GM12801 (cell line): ENCODE data around the gene AADAT.

Experiments
- TF ChIP-seq, protein P1 (sequence below): IDR thresholded peaks from one replicate; pipeline ENCODE4 v1.5.1; 2011; ENCODE audit warnings: control low read depth; ENCODE audit not compliant: insufficient read length; ENCODE audit errors: extremely low read depth

AADAT gene

DNA sequence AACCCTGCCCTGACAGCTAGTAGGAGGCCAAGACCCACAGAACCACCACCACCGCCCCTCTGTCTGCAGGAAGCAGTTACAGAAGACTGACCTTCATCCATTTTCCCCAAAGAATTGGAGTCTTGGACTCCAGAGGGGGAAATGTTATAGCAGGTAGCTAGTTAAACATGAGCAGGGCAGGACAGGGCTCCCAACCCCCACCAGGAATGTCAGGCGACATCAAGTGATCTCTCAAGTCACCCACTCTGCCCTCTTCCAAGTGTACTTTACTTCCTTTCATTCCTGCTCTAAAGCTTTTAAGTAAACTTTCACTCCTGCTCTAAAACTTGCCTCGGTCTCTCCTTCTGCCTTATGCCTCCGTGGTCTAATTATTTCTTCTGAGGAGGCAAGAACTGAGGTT, 17.1 kb upstream of the AADAT start:
- TF ChIP-seq, protein P1, sequence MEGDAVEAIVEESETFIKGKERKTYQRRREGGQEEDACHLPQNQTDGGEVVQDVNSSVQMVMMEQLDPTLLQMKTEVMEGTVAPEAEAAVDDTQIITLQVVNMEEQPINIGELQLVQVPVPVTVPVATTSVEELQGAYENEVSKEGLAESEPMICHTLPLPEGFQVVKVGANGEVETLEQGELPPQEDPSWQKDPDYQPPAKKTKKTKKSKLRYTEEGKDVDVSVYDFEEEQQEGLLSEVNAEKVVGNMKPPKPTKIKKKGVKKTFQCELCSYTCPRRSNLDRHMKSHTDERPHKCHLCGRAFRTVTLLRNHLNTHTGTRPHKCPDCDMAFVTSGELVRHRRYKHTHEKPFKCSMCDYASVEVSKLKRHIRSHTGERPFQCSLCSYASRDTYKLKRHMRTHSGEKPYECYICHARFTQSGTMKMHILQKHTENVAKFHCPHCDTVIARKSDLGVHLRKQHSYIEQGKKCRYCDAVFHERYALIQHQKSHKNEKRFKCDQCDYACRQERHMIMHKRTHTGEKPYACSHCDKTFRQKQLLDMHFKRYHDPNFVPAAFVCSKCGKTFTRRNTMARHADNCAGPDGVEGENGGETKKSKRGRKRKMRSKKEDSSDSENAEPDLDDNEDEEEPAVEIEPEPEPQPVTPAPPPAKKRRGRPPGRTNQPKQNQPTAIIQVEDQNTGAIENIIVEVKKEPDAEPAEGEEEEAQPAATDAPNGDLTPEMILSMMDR: no peak

DNA sequence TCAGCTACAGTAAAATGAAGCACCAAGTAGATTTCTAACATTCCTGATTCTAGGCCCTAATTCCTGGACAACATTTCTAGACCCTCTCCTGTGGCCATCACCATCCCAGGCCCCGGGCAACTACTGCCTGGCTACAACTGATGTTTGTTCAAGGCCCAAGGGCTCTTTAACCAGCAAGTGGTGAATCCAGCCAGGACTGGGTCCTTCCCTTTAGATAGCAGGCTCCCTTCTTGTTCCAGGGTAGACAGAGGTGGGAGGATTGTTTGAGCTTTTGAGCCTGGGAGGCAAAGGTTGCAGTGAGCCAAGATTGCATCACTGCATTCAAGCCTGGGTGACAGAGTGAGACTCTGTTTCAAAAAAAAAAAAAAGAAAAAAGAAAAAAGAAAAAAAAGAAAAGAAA, 12.7 kb upstream of the AADAT start:
- TF ChIP-seq, protein P1: no peak

DNA sequence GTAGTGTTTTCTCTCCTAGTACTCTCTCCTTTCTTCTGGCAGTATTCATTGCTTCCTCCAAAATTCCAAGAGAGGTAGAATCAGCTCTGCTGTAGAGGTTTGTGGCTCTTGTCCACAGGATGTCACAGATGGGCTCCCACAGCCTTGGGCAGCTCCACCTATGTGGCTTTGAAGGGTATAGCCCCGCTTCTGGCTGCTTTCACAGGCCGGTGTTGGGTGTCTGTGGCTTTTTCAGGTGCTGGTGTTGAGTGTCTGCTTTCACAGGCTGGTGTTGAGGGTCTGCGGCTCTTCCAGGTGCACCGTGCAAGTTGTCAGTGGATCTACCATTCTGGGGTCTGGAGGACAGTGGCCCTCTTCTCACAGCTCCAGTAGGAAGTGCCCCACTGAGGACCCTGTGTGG, 7.9 kb upstream of the AADAT start:
- TF ChIP-seq, protein P1: no peak

DNA sequence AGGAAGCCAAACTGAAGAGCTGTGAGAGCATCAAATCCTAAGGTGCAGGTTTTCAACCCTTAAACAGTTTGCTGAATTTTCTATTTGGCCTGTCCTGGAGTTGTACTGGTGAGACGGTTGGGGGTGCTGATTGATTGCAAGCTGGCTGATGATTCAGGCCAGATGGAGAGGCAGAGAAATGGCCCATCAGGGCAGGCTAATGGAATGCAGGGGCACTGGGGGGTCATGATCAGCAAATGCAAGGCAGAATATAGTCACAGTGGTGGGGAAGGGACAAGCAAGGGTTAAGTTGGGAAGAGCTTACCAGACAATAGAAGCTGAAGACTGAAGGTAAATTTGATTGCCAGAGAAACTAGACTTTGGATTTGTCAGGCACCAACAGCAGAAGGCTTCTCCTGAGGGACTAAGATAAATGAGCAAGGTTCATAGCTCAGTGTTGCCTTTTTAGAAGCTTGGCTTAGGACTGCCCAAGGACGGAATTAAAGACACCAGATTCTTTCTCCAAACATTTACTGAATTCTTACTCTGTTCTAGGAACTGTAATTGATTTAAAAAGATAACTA, 4.3 kb upstream of the AADAT start:
- TF ChIP-seq, protein P1: no peak

DNA sequence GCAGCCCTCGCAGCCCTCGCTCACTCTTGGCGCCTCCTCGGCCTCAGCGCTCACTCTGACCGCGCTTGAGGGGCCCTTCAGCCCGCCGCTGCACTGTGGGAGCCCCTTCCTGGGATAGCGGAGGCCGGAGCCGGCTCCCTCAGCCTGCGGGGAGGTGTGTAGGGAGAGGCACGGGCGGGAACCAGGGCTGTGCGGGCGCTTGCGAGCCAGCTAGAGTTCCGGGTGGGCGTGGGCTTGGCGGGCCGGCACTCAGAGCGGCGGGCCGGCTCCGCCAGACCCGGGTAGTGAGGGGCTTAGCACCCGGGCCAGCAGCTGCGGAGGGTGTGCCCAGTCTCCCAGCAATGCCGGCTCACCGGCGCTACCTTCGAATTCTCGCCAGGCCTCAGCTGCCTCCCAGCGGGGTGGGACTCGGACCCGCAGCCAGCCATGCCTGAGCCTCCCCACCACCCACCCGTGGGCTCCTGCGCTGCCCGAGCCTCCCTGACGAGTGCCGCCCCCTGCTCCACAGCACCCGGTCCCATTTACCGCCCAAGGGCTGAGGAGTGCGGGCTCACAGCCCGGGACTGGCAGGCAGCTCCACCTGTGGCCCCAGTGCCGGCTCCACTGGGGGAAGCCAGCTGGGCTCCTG, 1.4 kb upstream of the AADAT start:
- TF ChIP-seq, protein P1: no peak

DNA sequence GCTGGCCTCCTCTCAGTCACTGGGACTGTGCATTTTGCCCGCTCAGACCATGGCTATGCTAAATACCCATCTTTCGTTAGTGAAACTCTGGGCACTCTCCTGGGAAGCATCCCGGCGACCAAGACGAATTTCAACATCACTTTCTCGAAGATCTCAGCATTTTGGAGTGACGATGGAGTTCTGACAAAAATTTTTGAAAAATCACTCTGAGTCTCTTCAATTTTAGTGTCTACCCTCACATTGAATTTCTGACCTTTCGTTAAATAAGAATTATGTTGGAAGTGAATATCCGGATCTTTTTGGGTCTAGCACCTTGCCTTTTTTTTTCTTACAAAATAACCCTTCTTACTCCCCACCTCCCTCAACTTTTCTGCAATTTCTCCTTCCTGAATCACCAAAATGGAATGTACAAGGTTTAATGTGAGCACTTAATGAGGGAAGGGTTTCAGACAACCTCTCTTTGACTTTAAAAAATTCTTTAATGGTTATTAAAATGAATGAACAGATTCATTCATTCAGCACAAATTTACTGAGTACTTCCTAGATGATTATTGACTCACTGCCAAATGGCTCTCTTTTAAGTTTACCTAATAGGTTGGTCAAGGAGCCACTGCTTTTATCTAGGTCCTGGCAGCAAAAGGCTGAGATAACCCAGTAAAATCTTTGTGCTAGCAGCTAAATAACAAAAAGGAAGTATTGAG, 746 bp upstream of the AADAT start:
- TF ChIP-seq, protein P1: no peak

DNA sequence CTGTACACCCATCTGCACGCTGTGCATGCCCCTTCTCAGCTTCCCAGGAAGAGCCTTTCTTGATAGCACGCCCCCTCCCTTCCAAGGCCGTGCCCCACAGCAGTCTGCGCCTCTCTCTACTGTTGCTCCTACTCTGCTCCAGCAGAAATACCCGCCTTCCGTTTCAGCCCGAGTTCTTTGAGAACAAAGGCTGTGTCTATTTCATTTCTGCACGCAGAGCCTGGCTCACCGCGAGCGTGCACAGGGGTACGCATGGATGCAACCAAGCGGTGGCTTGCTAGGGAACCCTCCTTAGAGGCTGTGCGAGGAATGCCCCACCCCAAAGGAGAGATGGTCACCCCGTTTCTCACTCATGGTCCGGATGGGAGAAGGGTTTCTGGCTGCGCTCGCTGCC, 485 bp downstream of the AADAT start:
- TF ChIP-seq, protein P1: no peak
